Neural cell (in vitro differentiated cells): ENCODE measurements around the gene PAAF1.

ENCODE experiments used
- CTCF ChIP-seq: fragments of 450-650 bp; IDR thresholded peaks from 2 replicates; pipeline ENCODE4 v1.5.1; 2014; ENCODE audit warnings: antibody characterized with exemption, mild to moderate bottlenecking, moderate library complexity; ENCODE audit not compliant: poor library complexity, severe bottlenecking
- MXI1 ChIP-seq: fragments of 450-650 bp; conservative IDR thresholded peaks from 2 replicates; pipeline ENCODE4 v1.6.1; 2014; ENCODE audit warnings: antibody characterized with exemption, mild to moderate bottlenecking; ENCODE audit not compliant: poor library complexity, severe bottlenecking
- RAD21 ChIP-seq: fragments of 450-650 bp; conservative IDR thresholded peaks from 2 replicates; pipeline ENCODE4 v1.6.1; 2014; ENCODE audit warnings: antibody characterized with exemption, mild to moderate bottlenecking, moderate library complexity
- SMC3 ChIP-seq: fragments of 450-650 bp; conservative IDR thresholded peaks from 2 replicates; pipeline ENCODE4 v1.6.1; 2014; ENCODE audit warnings: antibody characterized with exemption, mild to moderate bottlenecking, moderate library complexity; ENCODE audit not compliant: poor library complexity
- TAF1 ChIP-seq: IDR thresholded peaks from 2 replicates; pipeline ENCODE4 v1.6.1; 2012; ENCODE audit warnings: low read depth

- TF ChIP-seq MXI1 (no peak), CTCF (no peak), RAD21 (no peak), SMC3 (no peak), TAF1 (no peak)
Observed at GRCh38 chr11:73945396-73945795, 68.6 kb downstream of the PAAF1 start.
